PFSK-1 (cell line): ENCODE data around the gene EPHA3.

Experiments
- POLR2AphosphoS5 ChIP-seq: IDR thresholded peaks from 2 replicates; pipeline ENCODE4 v1.6.1; 2012; ENCODE audit warnings: low read depth, mild to moderate bottlenecking, control low read depth, low read length, moderate library complexity
- REST ChIP-seq, 2 experiments: IDR thresholded peaks; 2 replicates each; pipeline versions ENCODE4 v1.6.1 to v1.8.0; 2011 to 2012; ENCODE audit warnings: low read depth in 2 of 2, low read length in 2 of 2, control low read depth in 1 of 2, inconsistent platforms in 1 of 2, mild to moderate bottlenecking in 1 of 2, moderate library complexity in 1 of 2; ENCODE audit not compliant: insufficient read depth in 1 of 2

- TF ChIP-seq POLR2AphosphoS5 (no peak), REST (IDR thresholded peaks at IDR 0.05; ENCODE audit: insufficient read depth in 1 of 2, low read depth in 2 of 2, low read length in 2 of 2) (no peak)
These were observed 266.0 kb downstream of the EPHA3 start for GRCh38 chr3:89373434-89373833.
